Memory B cell (primary cell): Measurements from ENCODE around the gene PEX11G.
"Not testable (repeated sequence)": the region's sequence is repeated elsewhere in the genome, so short reads cannot be mapped to it uniquely, and the experiment has no call there.

Experiments
- ATAC-seq: fragments of 150-1000 bp; cut with Tn5 transposase; 2 replicates; pipeline ENCODE4 v1.10.0; 2021; ENCODE audit warnings: low read depth, mild to moderate bottlenecking, moderate library complexity
- DNase-seq, 2 donors: peaks; one replicate each; pipeline ENCODE4 v3.0.0; 2022; ENCODE audit warnings: low spot score in 2 of 2
- H3K27ac Mint-ChIP-seq: one replicate; pipeline ENCODE4 v1.8.0; 2022; ENCODE audit warnings: mild to moderate bottlenecking, moderate library complexity, mixed read lengths
- H3K27me3 Mint-ChIP-seq: one replicate; pipeline ENCODE4 v1.8.0; 2022; ENCODE audit warnings: mixed read lengths
- H3K36me3 Mint-ChIP-seq: one replicate; pipeline ENCODE4 v1.8.0; 2022; ENCODE audit warnings: mild to moderate bottlenecking, mixed read lengths
- H3K4me1 Mint-ChIP-seq: one replicate; pipeline ENCODE4 v1.8.0; 2022; ENCODE audit warnings: mixed read lengths
- H3K4me3 Mint-ChIP-seq: one replicate; pipeline ENCODE4 v1.8.0; 2022; ENCODE audit warnings: mild to moderate bottlenecking, moderate library complexity, mixed read lengths
- H3K9me3 Mint-ChIP-seq: one replicate; pipeline ENCODE4 v1.8.0; 2022; ENCODE audit warnings: mixed read lengths

PEX11G gene

GRCh38 chr19:7454998-7455397 lies 33.8 kb downstream of the PEX11G start:
- DNase-seq (no peak), ATAC-seq (no peak)
- H3K4me3 Mint-ChIP-seq = no peak overlapping the region
- H3K27me3 Mint-ChIP-seq = no peaks in the 10 kb centered on the region
- H3K27ac Mint-ChIP-seq = no peak overlapping the region
- H3K36me3 Mint-ChIP-seq = peaks cover 56% of the 10 kb centered on the region
- peaks cover 8% of the 10 kb centered on the region for H3K9me3 Mint-ChIP-seq
- H3K4me1 Mint-ChIP-seq = peaks cover 12% of the 10 kb centered on the region

GRCh38 chr19:7450243-7451223 lies 38.3 kb downstream of the PEX11G start:
- no peak overlapping the region for H3K4me3 Mint-ChIP-seq
- no peak for ATAC-seq

GRCh38 chr19:7449391-7450070 lies 39.3 kb downstream of the PEX11G start:
- DNase-seq, H3K27me3 Mint-ChIP-seq, H3K4me3 Mint-ChIP-seq, H3K9me3 Mint-ChIP-seq: not testable (repeated sequence)
- H3K36me3 Mint-ChIP-seq = peaks cover 43% of the 10 kb centered on the region
- ATAC-seq = peak; percentile 27
- H3K27ac Mint-ChIP-seq = peak overlapping the region; percentile 38
- H3K4me1 Mint-ChIP-seq = peaks cover 12% of the 10 kb centered on the region

More at GRCh38 chr19:7450243-7451223, 38.3 kb downstream of the PEX11G start:
- peaks cover 50% of the 10 kb centered on the region for H3K36me3 Mint-ChIP-seq
- peaks cover 8% of the 10 kb centered on the region for H3K9me3 Mint-ChIP-seq
- H3K27me3 Mint-ChIP-seq = no peaks in the 10 kb centered on the region
- peaks cover 15% of the 10 kb centered on the region for H3K4me1 Mint-ChIP-seq
- DNase-seq = no peak
- H3K27ac Mint-ChIP-seq = peak overlapping the region; percentile 62

GRCh38 chr19:7447648-7448047 lies 41.2 kb downstream of the PEX11G start:
- no peak for ATAC-seq
- peaks cover 33% of the 10 kb centered on the region for H3K36me3 Mint-ChIP-seq

GRCh38 chr19:7445104-7445503 lies 43.7 kb downstream of the PEX11G start:
- ATAC-seq = no peak
- Mint-ChIP-seq H3K36me3 (peaks cover 25% of the 10 kb centered on the region), H3K27ac (no peak overlapping the region), H3K4me1 (peaks cover 6% of the 10 kb centered on the region), H3K27me3 (no peaks in the 10 kb centered on the region), H3K9me3 (no peaks in the 10 kb centered on the region), H3K4me3 (no peak overlapping the region)
- DNase-seq = no peak

More at GRCh38 chr19:7447648-7448047, 41.2 kb downstream of the PEX11G start:
- no peak overlapping the region for H3K27ac Mint-ChIP-seq
- H3K4me1 Mint-ChIP-seq = peaks cover 12% of the 10 kb centered on the region
- H3K4me3 Mint-ChIP-seq = no peak overlapping the region
- DNase-seq = no peak
- peaks cover 8% of the 10 kb centered on the region for H3K9me3 Mint-ChIP-seq
- H3K27me3 Mint-ChIP-seq = no peaks in the 10 kb centered on the region

- DNase-seq (no peak), ATAC-seq (no peak)
- peaks cover 24% of the 10 kb centered on the region for H3K36me3 Mint-ChIP-seq
- no peaks in the 10 kb centered on the region for H3K9me3 Mint-ChIP-seq
- peaks cover 6% of the 10 kb centered on the region for H3K4me1 Mint-ChIP-seq
- no peak overlapping the region for H3K27ac Mint-ChIP-seq
- H3K4me3 Mint-ChIP-seq = no peak overlapping the region
- H3K27me3 Mint-ChIP-seq = no peaks in the 10 kb centered on the region
Observed at GRCh38 chr19:7444042-7444441, 44.8 kb downstream of the PEX11G start.

GRCh38 chr19:7442423-7442822 lies 46.4 kb downstream of the PEX11G start:
- no peaks in the 10 kb centered on the region for H3K9me3 Mint-ChIP-seq
- peaks cover 3% of the 10 kb centered on the region for H3K4me1 Mint-ChIP-seq
- DNase-seq (no peak), ATAC-seq (no peak)
- no peaks in the 10 kb centered on the region for H3K27me3 Mint-ChIP-seq
- H3K36me3 Mint-ChIP-seq = peaks cover 19% of the 10 kb centered on the region
- peak overlapping the region; percentile 65 for H3K27ac Mint-ChIP-seq
- no peak overlapping the region for H3K4me3 Mint-ChIP-seq

GRCh38 chr19:7441468-7442146 lies 47.2 kb downstream of the PEX11G start:
- Mint-ChIP-seq H3K27me3 (no peaks in the 10 kb centered on the region), H3K4me3 (no peak overlapping the region), H3K27ac (peak overlapping the region; percentile 65), H3K4me1 (peaks cover 3% of the 10 kb centered on the region), H3K9me3 (no peaks in the 10 kb centered on the region), H3K36me3 (peaks cover 14% of the 10 kb centered on the region)
- no peak for ATAC-seq
- no peak for DNase-seq

- Mint-ChIP-seq H3K4me3 (no peak overlapping the region), H3K27ac (no peak overlapping the region), H3K27me3 (no peaks in the 10 kb centered on the region), H3K4me1 (peaks cover 3% of the 10 kb centered on the region), H3K9me3 (no peaks in the 10 kb centered on the region), H3K36me3 (peaks cover 17% of the 10 kb centered on the region)
- DNase-seq (no peak), ATAC-seq (no peak)
Observed at GRCh38 chr19:7440188-7440975, 48.5 kb downstream of the PEX11G start.

GRCh38 chr19:7435586-7435985 lies 53.2 kb downstream of the PEX11G start:
- H3K27ac Mint-ChIP-seq = peak overlapping the region; percentile 45
- peaks cover 12% of the 10 kb centered on the region for H3K36me3 Mint-ChIP-seq
- H3K27me3 Mint-ChIP-seq = no peaks in the 10 kb centered on the region
- H3K4me3 Mint-ChIP-seq = no peak overlapping the region
- no peak for DNase-seq
- ATAC-seq = no peak
- no peaks in the 10 kb centered on the region for H3K4me1 Mint-ChIP-seq
- no peaks in the 10 kb centered on the region for H3K9me3 Mint-ChIP-seq

- Mint-ChIP-seq H3K4me1 (no peaks in the 10 kb centered on the region), H3K36me3 (peaks cover 12% of the 10 kb centered on the region), H3K4me3 (no peak overlapping the region), H3K27me3 (no peaks in the 10 kb centered on the region), H3K9me3 (no peaks in the 10 kb centered on the region), H3K27ac (peak overlapping the region; percentile 31)
- no peak for DNase-seq
- ATAC-seq = no peak
Observed at GRCh38 chr19:7434391-7434790, 54.4 kb downstream of the PEX11G start.

- not testable (repeated sequence) for H3K27me3 Mint-ChIP-seq, H3K4me3 Mint-ChIP-seq, DNase-seq, H3K9me3 Mint-ChIP-seq, H3K4me1 Mint-ChIP-seq, ATAC-seq, H3K27ac Mint-ChIP-seq
- peaks cover 16% of the 10 kb centered on the region for H3K36me3 Mint-ChIP-seq
Observed at GRCh38 chr19:7433456-7433855, 55.4 kb downstream of the PEX11G start.

- Mint-ChIP-seq H3K4me3 (no peak overlapping the region), H3K9me3 (no peaks in the 10 kb centered on the region), H3K27ac (no peak overlapping the region), H3K36me3 (peaks cover 6% of the 10 kb centered on the region), H3K4me1 (peaks cover 9% of the 10 kb centered on the region), H3K27me3 (no peaks in the 10 kb centered on the region)
- no peak for DNase-seq
- ATAC-seq = no peak
Observed at GRCh38 chr19:7429638-7430282, 59.1 kb downstream of the PEX11G start.
